ENCODE data around the gene KRTAP5-6.

The KRTAP5-6 gene

DNA sequence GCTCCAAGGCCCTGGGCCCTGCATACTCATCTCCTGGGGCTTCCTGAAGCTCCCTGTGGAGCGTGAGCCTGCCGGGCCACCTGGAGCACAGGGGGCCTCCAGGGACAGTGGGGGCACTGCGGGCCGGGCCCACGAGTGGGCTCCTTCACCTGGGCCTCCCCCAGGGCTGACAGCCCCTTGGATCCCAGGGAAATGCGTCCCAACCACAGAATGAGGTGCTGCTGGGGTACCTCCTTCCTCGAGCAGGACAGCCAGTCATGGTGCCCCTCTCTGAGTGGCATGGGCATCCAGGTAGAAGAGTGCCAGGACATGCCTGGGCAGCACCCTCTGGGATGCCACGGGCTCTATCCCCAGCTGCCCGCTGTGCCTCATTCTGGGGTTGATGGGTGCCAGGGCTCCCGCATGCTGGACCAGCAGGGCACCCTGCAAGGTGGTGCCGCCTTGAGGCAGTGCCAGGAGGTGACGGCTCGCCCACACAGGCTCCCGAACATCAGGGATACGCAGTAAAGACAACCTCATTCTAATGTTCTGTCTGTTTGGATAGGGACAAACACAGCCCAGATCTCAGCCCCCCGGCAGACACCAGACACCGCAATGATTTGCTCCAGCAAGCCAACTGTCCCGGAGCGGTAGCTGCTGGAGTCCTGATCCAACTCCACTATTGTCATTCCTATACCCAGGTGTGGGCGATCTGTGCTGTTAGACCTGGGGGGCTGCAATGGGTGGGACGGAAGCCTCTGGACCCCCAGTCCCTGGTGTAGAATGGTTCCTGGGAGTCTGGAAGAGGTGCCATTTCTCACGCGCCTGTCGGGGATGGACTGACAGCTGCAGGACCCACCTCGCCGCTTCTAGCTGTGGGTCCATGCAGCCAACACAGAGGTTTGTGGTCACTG, 41.6 kb upstream of the KRTAP5-6 start:
- TF ChIP-seq GATA3 (IDR thresholded peaks at IDR 0.05; ENCODE audit: low read depth, low read length), result no peak
- TF ChIP-seq GATA2 (IDR thresholded peaks at IDR 0.05; ENCODE audit: low read depth, low read length), result no peak

GRCh38 chr11:1656061-1656441, 40.9 kb upstream of the KRTAP5-6 start:
- TF ChIP-seq GATA2 (IDR thresholded peaks at IDR 0.05; ENCODE audit: low read depth, low read length), result no peak
- no peak for TF ChIP-seq GATA3 (IDR thresholded peaks at IDR 0.05; ENCODE audit: low read depth, low read length)

- TF ChIP-seq GATA2 (IDR thresholded peaks at IDR 0.05; ENCODE audit: low read depth, low read length) (no peak), GATA3 (IDR thresholded peaks at IDR 0.05; ENCODE audit: low read depth, low read length) (no peak)
These were observed 40.3 kb upstream of the KRTAP5-6 start for GRCh38 chr11:1656670-1657069.

GRCh38 chr11:1659506-1659905, 37.5 kb upstream of the KRTAP5-6 start:
- TF ChIP-seq GATA2 (IDR thresholded peaks at IDR 0.05; ENCODE audit: low read depth, low read length), result peak; percentile 27; the same call in 1 of the 2 replicates
- TF ChIP-seq GATA3 (IDR thresholded peaks at IDR 0.05; ENCODE audit: low read depth, low read length), result no peak

- TF ChIP-seq GATA3 (IDR thresholded peaks at IDR 0.05; ENCODE audit: low read depth, low read length) (no peak), GATA2 (IDR thresholded peaks at IDR 0.05; ENCODE audit: low read depth, low read length) (no peak)
These were observed 36.7 kb upstream of the KRTAP5-6 start for GRCh38 chr11:1660111-1660867.

GRCh38 chr11:1665313-1665712, 31.7 kb upstream of the KRTAP5-6 start:
- no peak for TF ChIP-seq GATA2 (IDR thresholded peaks at IDR 0.05; ENCODE audit: low read depth, low read length)
- TF ChIP-seq GATA3 (IDR thresholded peaks at IDR 0.05; ENCODE audit: low read depth, low read length), result no peak

- TF ChIP-seq GATA3 (IDR thresholded peaks at IDR 0.05; ENCODE audit: low read depth, low read length) (no peak), GATA2 (IDR thresholded peaks at IDR 0.05; ENCODE audit: low read depth, low read length) (no peak)
These were observed 29.7 kb upstream of the KRTAP5-6 start for GRCh38 chr11:1667121-1667850.

- TF ChIP-seq GATA2 (IDR thresholded peaks at IDR 0.05; ENCODE audit: low read depth, low read length) (no peak), GATA3 (IDR thresholded peaks at IDR 0.05; ENCODE audit: low read depth, low read length) (no peak)
These were observed 29.1 kb upstream of the KRTAP5-6 start for GRCh38 chr11:1667906-1668305.

DNA sequence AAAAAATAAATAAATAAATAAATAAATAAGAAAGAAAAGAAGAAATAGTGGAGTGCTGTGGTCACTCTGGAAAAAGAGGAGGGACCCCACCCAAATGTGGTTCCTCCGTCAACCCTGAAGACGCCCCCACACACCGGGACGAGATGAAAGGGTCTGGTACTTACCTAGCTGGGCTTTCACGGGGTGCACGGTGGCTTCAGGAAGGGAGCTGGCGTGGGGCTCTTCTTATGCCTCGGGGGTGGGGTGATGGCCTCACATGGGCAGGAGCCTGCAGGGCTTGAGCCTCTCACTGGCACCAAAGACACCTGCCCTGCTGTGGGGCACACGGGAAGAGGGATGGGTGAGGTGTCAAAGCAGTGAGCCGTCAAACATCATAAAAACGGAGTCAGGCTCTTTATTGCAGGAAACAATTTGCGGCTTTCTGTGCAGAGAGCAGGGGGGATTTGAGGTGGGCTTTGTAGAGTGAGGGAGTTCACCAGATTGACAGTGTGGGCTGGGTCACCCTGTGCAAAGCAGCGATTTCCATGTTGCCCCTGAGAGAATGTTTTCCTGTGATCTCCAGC, 28.0 kb upstream of the KRTAP5-6 start:
- no peak for TF ChIP-seq GATA2 (IDR thresholded peaks at IDR 0.05; ENCODE audit: low read depth, low read length)
- TF ChIP-seq GATA3 (IDR thresholded peaks at IDR 0.05; ENCODE audit: low read depth, low read length), result no peak

GRCh38 chr11:1669546-1670218, 27.3 kb upstream of the KRTAP5-6 start:
- TF ChIP-seq GATA3 (IDR thresholded peaks at IDR 0.05; ENCODE audit: low read depth, low read length) (no peak), GATA2 (IDR thresholded peaks at IDR 0.05; ENCODE audit: low read depth, low read length) (no peak)

DNA sequence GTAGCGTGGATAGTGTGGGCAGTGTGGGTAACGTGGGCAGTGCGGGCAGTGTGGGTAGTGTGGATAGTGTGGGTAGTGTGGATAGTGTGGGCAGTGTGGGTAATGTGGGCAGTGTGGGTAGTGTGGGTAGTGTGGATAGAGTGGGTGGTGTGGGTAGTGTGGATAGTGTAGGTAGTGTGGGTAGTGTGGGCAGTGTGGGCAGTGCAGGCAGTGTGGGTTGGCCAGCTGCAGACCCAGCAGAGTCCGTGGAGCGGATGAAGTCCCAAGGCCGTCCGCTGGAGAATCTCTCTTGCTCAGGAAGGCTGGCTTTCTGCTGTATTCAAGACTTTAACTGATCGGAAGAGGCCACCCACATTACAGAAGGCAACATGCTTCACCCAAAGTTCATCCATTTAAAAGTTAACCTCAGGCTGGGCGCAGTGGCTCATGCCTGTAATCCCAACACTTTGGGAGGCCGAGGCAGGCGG, 26.1 kb upstream of the KRTAP5-6 start:
- no peak for TF ChIP-seq GATA3 (IDR thresholded peaks at IDR 0.05; ENCODE audit: low read depth, low read length)
- TF ChIP-seq GATA2 (IDR thresholded peaks at IDR 0.05; ENCODE audit: low read depth, low read length), result no peak

- TF ChIP-seq GATA3 (IDR thresholded peaks at IDR 0.05; ENCODE audit: low read depth, low read length) (no peak), GATA2 (IDR thresholded peaks at IDR 0.05; ENCODE audit: low read depth, low read length) (no peak)
These were observed 25.3 kb upstream of the KRTAP5-6 start for GRCh38 chr11:1671658-1672057.
